ENCODE measurements around the gene TPSD1. TPM values are rescaled to one million over a fixed set of nuclear protein-coding genes. Genes with fewer than 3 reads are reported as not detected.
"Not testable (repeated sequence)": the region's sequence is repeated elsewhere in the genome, so short reads cannot be mapped to it uniquely, and the experiment has no call there.

The TPSD1 gene
- total RNA-seq, 3 donors from 2014 or later = 0.35 to 4.3 (median 0.58) TPM

DNA sequence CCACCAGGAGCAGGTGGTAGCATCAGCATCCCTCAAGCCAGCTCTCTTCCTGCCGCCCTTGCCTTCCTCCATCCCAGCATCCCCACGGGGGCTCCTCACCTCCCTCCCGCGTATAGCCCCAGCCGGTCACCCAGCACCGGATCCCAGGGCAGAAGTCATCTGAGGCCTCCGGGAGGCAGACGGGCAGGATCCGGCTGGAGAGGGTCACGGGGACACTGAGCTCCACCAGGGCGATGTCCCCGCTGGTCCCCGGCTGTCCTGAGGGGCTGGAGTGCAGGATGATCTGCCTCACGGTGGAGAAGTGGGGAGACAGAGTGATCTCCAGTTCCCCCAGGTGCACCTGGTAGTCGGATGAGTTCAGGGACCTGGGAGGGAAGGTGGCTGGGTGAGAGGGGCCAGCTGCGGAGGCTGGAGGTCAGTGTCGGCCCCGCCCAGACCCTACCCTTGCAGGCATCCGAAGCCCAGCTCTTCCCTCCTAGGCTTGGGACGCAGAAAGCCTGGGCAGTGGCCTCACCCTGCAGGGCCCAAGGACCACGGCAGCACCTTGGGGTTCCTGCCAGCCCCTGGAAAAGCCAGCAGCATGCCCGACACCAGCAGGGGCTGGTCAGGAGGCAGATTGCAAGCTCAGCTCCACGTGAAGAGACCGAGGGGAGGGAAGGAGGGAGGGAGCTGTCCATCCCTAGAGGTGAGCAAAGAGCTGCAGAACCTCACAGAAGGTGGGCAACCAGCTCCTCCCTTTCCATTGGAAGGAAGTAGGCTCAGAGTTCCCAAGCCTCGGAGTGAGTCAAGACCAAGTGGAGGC lies 33.1 kb upstream of the TPSD1 start:
- no peak overlapping the region for H3K4me3 ChIP-seq
- no peaks in the 10 kb centered on the region for H3K36me3 ChIP-seq (ENCODE audit: low read depth)
- no peaks in the 10 kb centered on the region for H3K9me3 ChIP-seq
- TF ChIP-seq, protein P1, sequence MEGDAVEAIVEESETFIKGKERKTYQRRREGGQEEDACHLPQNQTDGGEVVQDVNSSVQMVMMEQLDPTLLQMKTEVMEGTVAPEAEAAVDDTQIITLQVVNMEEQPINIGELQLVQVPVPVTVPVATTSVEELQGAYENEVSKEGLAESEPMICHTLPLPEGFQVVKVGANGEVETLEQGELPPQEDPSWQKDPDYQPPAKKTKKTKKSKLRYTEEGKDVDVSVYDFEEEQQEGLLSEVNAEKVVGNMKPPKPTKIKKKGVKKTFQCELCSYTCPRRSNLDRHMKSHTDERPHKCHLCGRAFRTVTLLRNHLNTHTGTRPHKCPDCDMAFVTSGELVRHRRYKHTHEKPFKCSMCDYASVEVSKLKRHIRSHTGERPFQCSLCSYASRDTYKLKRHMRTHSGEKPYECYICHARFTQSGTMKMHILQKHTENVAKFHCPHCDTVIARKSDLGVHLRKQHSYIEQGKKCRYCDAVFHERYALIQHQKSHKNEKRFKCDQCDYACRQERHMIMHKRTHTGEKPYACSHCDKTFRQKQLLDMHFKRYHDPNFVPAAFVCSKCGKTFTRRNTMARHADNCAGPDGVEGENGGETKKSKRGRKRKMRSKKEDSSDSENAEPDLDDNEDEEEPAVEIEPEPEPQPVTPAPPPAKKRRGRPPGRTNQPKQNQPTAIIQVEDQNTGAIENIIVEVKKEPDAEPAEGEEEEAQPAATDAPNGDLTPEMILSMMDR (IDR thresholded peaks at IDR 0.05) = no peak
- intact Hi-C loops (cut with DNase I, micrococcal nuclease) = no loop called here
- DNase-seq (no peak), ATAC-seq (no peak)
- no peaks in the 10 kb centered on the region for H3K4me1 ChIP-seq (ENCODE audit: low read depth)

- TF ChIP-seq, protein P1 (IDR thresholded peaks at IDR 0.05) = no peak
- intact Hi-C loops (cut with DNase I, micrococcal nuclease) = no loop called here
- Histone ChIP-seq H3K9me3 (no peaks in the 10 kb centered on the region), H3K4me3 (no peak overlapping the region), H3K36me3 (ENCODE audit: low read depth) (no peaks in the 10 kb centered on the region), H3K4me1 (ENCODE audit: low read depth) (no peaks in the 10 kb centered on the region)
- DNase-seq = no peak
- ATAC-seq = no peak
These were observed 32.3 kb upstream of the TPSD1 start for GRCh38 chr16:1223355-1224214.

DNA sequence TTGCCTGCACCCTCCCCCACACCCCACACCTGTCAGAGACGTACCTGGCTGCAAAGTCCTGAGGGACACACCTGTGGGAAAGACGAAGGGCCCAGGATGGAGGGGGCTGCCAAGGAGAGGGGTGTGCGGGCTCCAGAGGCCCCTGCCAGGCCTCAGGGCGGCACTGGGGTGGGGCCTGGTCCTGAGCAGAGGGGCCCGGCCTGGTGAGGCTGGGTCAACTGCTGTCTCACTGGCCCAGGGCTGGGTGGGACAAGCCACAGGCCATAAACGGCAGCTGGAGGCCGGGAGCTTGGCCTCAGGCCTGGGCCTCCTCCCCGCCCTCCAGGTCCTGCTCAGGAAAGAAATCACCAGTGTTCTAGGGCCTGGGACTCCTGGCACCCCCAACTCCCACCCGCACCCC lies 31.3 kb upstream of the TPSD1 start:
- Histone ChIP-seq H3K4me1 (ENCODE audit: low read depth) (no peaks in the 10 kb centered on the region), H3K36me3 (ENCODE audit: low read depth) (no peaks in the 10 kb centered on the region), H3K4me3 (no peak overlapping the region), H3K9me3 (no peaks in the 10 kb centered on the region)
- TF ChIP-seq, protein P1 (IDR thresholded peaks at IDR 0.05) = no peak
- peak; percentile 70 for ATAC-seq
- intact Hi-C loops (cut with DNase I, micrococcal nuclease) = no loop called here
- DNase-seq = peak; percentile 51 to 69 (median 64)

DNA sequence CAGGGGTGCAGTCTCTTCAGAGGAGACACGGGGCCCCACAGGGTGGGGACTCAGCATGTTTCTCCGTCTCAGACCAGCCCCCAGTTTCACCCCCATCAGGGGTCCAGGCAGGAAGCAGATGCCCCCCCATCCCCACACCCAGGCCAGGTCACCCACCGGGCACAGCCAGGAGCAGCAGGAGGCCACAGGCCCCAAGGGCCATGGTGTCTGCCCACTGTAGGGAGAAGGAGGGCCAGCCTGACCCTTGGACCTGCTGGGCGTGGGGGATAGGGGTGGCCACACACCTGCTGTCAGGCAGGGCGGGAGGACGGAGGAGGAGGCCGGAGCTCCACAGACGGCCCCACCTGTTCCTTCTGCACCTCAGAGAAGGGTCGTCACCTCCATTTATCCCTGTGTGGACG lies 30.8 kb upstream of the TPSD1 start, which contains the start of gene TPSG1:
Gene TPSG1, minus strand, starts transcription at position 218 of the 401 bp plus-strand sequence. Its CDS starts 16 bp downstream, at position 202.
- peak; percentile 59 to 70 (median 63) for DNase-seq
- Histone ChIP-seq H3K4me1 (ENCODE audit: low read depth) (no peaks in the 10 kb centered on the region), H3K9me3 (no peaks in the 10 kb centered on the region), H3K36me3 (ENCODE audit: low read depth) (no peaks in the 10 kb centered on the region), H3K4me3 (no peak within 1 kb of the TSS)
- intact Hi-C loops (cut with DNase I, micrococcal nuclease) = no loop called here
- TF ChIP-seq, protein P1 (IDR thresholded peaks at IDR 0.05) = no peak
- peak; percentile 76 for ATAC-seq

DNA sequence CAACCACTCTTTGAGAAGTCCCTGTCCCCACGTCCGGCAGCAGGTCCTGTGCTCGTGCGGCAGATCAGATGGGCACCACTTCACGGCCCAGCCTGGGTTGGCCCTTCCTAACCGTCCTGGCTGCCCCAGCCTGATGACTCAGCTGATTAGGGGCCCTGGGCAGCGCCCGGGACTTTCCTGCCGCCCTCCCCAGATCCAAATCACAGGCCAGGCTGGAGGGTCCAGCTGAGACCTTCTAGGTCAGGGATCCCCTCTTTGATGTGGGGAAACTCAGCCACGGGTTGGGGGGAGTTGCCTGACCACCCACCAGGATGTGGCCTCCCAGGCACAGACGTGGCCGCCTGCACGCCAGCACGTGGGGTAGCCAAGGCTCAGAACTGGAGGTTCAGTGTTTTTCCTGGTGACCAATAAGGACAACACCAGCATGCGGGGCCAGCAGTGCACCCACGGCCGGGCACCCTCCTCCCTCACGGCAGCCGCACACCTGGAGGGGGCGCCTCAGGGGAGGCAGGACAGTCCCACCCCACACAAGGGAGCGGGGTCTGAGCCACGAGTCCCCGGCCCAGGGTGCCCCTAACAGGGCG lies 30.0 kb upstream of the TPSD1 start:
- H3K4me3 ChIP-seq; H3K36me3 ChIP-seq (ENCODE audit: low read depth); intact Hi-C loops (cut with DNase I, micrococcal nuclease); H3K4me1 ChIP-seq (ENCODE audit: low read depth); H3K9me3 ChIP-seq: not testable (repeated sequence)
- DNase-seq (peak in 2 of 3 donors; percentile 35 to 60), ATAC-seq (peak; percentile 52)

GRCh38 chr16:1226692-1227091 lies 29.2 kb upstream of the TPSD1 start:
- peak in 1 of 3 donors; percentile 50 for DNase-seq
- H3K9me3 ChIP-seq; H3K4me1 ChIP-seq (ENCODE audit: low read depth); ATAC-seq; H3K4me3 ChIP-seq; intact Hi-C loops (cut with DNase I, micrococcal nuclease); H3K36me3 ChIP-seq (ENCODE audit: low read depth): not testable (repeated sequence)

DNA sequence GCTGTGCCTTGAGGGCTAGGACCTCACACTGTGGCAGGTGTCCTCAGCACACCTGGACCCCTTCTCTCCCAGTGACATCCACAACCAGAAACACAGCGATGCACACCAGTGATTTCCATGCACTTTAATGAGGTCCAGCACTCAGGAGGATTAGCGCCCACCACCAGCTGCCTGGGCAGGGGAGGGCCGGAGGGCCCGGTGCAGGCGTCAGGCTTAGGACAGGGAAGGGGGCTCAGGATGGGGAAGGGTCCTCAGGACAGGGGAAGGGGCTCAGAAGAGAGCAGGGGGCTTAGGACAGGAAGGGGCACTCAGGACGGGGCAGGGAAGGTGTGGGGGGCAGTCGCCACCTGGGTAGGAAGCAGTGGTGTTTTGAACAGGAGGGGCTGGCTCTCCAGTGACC lies 27.6 kb upstream of the TPSD1 start:
- ATAC-seq; intact Hi-C loops (cut with DNase I, micrococcal nuclease): not testable (repeated sequence)

GRCh38 chr16:1229476-1229875 lies 26.4 kb upstream of the TPSD1 start:
- ATAC-seq; H3K9me3 ChIP-seq; H3K36me3 ChIP-seq (ENCODE audit: low read depth); H3K4me3 ChIP-seq; intact Hi-C loops (cut with DNase I, micrococcal nuclease); H3K4me1 ChIP-seq (ENCODE audit: low read depth): not testable (repeated sequence)
- peak in 1 of 3 donors; percentile 26 for DNase-seq

More for the DNA sequence above, 27.6 kb upstream of the TPSD1 start:
- not testable (repeated sequence) for H3K4me3 ChIP-seq; H3K9me3 ChIP-seq; H3K36me3 ChIP-seq (ENCODE audit: low read depth); H3K4me1 ChIP-seq (ENCODE audit: low read depth)
- DNase-seq = peak in 1 of 3 donors; percentile 15

- H3K4me1 ChIP-seq (ENCODE audit: low read depth); H3K36me3 ChIP-seq (ENCODE audit: low read depth); intact Hi-C loops (cut with DNase I, micrococcal nuclease); ATAC-seq; H3K9me3 ChIP-seq; H3K4me3 ChIP-seq; DNase-seq: not testable (repeated sequence)
These were observed 25.8 kb upstream of the TPSD1 start, which contains the start of gene TPSB2 for GRCh38 chr16:1230084-1230470. Gene TPSB2 (minus strand): TSS chr16:1230184. CDS start chr16:1229951, 233 bp downstream.

Data from mucosa of descending colon (tissue), 3 donors.